T-helper 22 cell (primary cell): ENCODE measurements around the gene URB1.
"Not testable (repeated sequence)": the region's sequence is repeated elsewhere in the genome, so short reads cannot be mapped to it uniquely, and the experiment has no call there.

Experiments used
- DNase-seq: peaks from one replicate; pipeline ENCODE4 v3.0.0-alpha.2; 2020; ENCODE audit warnings: low read depth

The URB1 gene

DNA sequence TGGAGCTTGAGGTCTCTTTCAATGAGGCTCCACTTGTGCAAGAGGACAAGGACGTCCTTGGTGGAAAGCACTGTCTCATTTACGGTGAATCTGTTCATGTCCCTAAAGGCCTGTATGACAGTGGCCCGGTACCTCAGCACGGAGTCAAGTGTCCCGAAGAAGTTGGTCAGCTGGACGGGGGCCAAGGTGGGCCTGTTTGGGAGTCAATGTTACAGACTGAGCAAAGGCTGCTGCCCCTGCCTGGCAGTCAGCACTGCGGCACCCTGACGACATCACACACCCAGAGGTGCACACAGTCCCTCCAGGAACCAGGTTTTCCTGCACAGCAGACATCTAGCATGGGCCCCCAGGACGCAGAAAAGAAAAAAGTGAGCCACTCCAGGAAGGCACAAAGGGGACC, 75.1 kb downstream of the URB1 start:
- DNase-seq, result no peak

- no peak for DNase-seq
Observed at GRCh38 chr21:32316361-32317215, 76.2 kb downstream of the URB1 start.

GRCh38 chr21:32315511-32316281, 77.1 kb downstream of the URB1 start:
- no peak for DNase-seq

DNA sequence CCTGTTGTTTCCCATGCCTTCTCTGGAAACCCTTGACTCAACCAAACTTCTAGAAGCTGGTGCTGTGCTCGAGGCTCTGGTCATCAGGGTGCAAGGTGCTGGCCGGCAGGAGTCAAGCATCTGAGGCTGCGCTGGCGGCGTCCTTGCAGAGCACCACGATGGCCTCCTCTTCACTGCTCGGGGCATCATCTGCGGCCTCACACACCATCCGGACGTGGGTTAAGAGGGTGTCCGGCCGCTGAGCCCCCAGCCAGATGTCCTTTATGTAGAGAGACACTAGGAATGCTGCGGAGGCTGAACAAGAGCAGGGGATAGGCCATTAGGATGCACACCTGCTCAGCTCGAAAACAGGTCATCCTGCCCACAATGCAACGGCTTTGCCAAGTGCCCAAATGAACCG, 78.0 kb downstream of the URB1 start:
- DNase-seq, result no peak

GRCh38 chr21:32312976-32313375, 79.8 kb downstream of the URB1 start:
- DNase-seq, result no peak

DNA sequence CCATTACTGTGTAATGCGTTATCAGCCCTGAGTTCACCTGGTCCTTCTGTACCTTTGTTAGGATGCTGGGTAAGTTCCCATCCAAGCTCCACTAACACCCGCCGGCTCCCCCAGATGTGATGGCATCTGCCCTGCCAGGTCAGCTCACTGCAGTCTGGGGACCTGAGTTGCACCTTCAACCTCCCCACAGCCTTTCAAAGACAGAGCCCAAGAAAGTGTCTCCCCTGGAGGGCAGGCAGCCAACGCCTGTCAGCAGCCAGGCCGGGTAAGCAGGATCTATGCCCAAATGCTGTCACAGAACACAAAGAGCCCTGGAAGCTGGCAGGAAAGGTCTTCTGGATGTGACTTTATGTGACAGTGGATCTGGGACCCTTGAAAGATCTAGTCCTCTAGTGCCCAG, 80.5 kb downstream of the URB1 start:
- no peak for DNase-seq

DNA sequence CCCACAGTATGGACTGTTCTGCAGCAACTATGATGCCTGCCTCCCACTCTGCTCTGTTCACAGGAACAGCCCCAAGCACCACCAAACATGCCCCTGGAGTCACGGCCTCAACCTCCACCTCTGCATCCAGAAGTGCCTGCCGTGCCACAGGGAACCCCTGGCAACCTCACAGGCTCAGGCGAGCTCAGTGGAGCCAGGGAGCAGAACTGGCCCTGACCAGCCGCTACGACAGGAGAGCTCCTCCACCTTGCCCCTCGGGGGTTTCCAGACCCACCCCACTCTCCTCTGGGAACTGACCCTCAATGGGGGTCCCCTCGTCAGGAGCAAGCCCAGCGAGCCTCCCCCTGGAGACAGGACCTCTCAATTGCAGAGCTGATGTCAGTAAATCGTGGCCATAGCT, 81.2 kb downstream of the URB1 start:
- DNase-seq, result no peak

GRCh38 chr21:32310976-32311375, 81.8 kb downstream of the URB1 start:
- not testable (repeated sequence) for DNase-seq

DNA sequence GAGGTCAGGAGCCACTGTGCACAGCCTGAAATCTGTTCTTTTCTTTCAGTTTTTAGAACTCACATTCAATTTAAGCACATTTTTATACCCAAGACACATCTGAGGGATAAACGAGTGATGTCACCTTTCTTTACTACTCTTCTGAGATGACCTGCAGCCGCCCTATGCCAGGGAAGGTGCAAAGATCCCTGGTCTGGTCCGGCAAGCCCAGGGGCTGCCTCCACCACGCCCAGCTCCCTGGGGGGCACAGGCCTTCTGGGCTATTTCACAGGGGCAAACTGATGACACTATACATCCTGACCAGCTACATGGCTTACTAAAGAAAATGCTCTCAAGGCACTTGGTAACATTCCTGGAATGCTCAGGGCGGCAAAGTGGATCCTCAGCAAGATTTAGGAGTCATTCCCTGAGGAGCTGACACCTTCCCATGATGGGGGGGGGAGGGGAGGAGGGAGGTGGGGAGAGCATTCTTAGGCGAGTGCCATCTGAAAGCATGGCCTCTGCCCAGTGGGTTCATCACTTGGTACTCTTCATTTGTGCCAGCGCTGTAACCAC, 82.8 kb downstream of the URB1 start:
- no peak for DNase-seq

- DNase-seq, result no peak
Observed at GRCh38 chr21:32308696-32309095, 84.1 kb downstream of the URB1 start.

DNA sequence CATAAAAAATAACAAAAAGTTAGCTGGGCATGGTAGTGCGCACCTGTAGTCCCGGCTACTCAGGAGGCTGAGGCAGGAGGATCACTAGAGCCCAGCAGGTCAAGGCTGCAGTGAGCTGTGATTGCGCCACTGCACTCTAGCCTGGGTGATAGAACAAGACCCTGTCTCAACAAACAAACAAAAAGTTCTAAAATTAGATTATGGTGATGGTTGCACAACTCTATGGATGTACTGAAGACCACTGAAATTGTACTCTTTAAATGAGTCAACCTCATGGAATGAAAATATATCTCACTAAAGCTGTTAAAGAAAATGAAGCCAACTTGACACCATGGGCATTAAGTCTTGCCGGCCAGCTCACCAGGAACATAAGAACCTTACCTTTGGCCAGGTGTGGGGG, 85.1 kb downstream of the URB1 start:
- DNase-seq, result no peak

- no peak for DNase-seq
Observed at GRCh38 chr21:32306021-32306780, 86.6 kb downstream of the URB1 start.

DNA sequence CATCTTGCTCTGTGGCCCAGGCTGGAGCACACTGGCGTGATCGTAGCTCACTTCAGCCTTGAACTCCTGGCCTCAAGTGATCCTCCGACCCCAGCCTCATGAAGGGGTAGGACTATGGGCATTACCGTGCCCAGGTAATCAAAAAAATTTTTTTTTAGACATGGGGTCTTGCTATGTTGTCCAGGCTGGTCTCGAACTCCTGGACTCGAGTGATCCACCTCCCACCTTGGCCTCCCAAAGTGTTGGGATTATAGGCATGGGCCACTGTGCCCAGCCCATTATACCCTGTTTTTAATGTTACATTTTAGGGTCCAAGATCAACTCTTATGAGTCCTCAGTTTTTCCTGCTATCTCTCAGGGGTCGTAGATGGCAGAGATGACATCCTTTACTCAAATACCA, 87.8 kb downstream of the URB1 start:
- DNase-seq, result no peak

DNA sequence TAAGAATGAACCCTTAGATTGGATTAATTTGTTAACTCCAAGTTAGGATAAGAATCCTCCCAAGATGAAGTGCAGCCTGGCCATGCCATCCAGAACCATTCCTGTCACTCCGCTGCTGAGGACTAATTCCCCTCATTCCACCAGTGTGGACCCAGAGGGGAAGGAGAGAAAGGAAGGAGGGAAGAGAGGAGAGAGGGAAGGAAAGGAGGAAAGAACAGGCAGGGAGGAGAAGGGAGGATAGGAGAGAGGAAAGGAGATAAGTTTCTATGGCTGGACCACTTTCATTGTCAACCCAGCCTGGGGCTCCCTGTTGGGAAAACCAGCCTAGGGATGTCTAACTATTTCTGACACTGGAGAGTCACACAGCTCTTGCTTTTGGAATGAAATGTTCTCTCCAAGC, 89.4 kb downstream of the URB1 start:
- no peak for DNase-seq

DNA sequence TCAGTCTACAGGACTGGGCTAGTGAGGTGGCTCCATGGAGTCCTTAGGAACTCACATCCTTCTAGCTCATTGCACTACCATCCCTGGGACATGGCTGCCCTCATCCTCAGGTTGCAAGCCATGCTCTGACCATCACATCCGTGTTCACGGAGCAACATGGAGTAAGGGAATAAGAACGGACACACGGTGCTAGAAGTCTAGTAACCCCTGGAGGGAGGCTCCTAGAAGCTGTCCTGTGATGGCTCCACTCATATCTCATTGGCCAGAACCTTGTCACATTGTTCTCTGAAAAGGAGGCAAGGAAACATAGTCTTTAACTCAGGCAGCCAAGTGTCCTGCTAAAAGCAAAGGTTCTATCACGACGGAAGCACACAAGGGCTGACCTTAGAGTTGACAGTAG, 90.3 kb downstream of the URB1 start:
- DNase-seq, result no peak

DNA sequence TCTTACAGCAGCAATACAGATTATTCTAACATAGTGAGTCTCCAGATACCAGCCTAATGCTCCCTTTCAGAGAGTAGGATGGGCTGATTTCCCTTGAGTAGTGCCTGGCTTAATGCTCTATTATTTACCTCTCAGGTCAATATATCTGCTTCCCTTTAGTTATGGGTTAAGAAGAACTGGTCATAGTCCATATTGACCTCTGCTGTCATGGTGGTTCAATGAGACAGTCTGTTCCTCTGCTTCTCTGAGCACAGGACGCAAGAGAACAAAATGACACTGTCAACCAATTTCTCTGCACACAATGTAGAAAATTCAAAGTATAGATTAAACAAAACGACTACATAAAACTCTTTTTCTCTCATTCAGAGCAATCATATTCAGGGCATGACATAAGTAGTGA, 91.2 kb downstream of the URB1 start:
- DNase-seq, result no peak

DNA sequence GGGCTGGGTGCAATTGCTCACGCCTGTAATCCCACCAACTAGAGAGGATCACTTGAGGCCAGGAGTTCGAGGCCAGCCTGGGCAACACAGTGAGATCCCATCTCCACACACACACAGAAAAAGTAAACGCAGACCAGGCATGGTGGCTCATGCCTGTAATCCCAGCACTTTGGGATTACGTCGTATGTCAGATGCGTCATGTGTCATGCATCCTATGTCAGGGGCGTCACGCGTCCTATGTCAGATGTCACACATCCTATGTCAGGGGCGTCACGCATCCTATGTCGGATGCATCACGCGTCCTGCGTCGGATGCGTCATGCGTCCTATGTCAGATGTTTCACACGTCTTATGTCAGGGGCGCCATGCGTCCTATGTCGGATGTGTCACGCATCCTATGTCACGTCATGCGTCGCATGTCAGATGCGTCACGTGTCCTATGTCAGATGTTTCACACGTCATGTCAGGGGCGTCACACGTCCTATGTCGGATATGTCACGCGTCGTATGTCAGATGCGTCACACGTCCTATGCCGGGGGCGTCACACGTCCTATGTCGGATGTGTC, 92.6 kb downstream of the URB1 start:
- no peak for DNase-seq

DNA sequence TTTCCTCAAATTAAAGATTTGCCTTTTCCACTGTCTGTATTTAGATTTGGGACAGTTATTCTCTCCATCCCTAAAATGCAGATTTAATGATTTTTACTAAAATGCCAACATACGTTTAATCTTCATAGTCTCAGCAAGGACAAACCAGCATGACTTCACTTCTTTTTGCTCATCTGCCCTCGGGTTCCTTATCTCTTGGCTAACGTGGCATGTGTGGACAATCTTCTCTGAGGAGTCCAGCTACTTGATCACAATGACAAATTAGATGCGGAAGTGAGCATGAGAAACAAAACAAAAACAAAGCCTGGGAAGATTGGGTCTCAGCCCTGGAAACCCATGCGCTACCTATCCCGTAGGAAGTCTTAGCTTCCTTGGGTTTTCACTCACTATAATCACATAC, 93.1 kb downstream of the URB1 start:
- DNase-seq, result no peak

DNA sequence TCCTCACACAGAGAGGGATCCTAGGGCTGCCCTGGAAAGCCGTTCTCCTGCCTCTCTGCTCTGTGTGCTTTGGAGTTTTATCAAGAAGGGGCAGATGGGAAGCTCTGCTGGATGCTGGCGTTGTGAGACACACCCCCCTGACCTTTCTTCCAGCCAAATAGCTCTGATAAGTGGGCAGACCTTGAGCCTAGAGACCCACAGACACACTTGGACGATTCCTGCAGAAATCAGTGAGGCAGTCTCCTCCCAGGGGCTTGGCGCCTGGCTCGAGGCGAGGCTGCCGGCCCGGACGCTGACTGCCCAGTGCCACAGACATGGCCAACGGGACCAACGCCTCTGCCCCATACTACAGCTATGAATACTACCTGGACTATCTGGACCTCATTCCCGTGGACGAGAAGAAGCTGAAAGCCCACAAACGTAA, 94.1 kb downstream of the URB1 start, which contains the start of gene MRAP:
Gene MRAP (plus strand): TSS at position 198 of the 424 bp plus-strand sequence. CDS start 117 bp downstream, at position 315.
- DNase-seq, result no peak

DNA sequence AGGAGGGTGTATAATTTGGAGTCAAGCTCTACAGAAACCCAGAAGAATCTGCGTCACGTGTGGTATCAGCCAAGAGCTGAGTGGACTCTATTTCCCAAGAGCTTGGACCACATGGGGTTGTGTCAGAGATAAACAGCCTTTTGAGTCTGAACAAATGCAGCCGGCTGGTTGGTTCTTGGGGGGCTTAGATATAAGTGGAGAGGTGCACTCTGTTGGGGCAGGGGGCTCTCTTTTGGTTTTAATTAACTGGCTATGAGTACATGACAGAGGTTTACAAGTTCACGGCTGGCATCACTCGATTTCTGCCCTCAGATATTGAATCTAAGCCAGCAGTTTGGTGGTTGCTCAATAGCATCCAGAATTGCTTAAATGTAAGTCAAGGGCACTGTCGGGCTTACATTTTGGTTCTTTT, 94.7 kb downstream of the URB1 start:
- no peak for DNase-seq

GRCh38 chr21:32297449-32297848, 95.4 kb downstream of the URB1 start:
- no peak for DNase-seq

DNA sequence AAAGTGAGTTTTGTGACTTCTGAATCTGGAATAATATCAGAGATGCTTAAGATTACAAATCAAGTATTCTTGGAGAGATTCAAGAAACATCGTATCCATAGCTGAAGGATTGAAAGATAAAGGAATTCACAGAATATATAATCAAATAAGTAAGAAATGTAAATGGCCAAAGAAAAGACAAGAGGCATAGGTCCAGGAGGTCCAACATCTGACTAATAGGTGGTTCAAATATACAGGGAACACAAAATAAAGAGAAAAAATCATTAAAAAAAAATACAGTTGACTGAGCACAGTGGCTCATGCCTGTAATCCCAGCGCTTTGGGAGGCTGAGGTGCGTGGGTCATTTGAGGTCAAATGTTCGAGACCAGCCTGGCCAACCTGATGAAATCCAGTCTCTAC, 107.3 kb downstream of the URB1 start:
- no peak for DNase-seq
